ENCODE results near the gene MRPS6.

MRPS6 gene

DNA sequence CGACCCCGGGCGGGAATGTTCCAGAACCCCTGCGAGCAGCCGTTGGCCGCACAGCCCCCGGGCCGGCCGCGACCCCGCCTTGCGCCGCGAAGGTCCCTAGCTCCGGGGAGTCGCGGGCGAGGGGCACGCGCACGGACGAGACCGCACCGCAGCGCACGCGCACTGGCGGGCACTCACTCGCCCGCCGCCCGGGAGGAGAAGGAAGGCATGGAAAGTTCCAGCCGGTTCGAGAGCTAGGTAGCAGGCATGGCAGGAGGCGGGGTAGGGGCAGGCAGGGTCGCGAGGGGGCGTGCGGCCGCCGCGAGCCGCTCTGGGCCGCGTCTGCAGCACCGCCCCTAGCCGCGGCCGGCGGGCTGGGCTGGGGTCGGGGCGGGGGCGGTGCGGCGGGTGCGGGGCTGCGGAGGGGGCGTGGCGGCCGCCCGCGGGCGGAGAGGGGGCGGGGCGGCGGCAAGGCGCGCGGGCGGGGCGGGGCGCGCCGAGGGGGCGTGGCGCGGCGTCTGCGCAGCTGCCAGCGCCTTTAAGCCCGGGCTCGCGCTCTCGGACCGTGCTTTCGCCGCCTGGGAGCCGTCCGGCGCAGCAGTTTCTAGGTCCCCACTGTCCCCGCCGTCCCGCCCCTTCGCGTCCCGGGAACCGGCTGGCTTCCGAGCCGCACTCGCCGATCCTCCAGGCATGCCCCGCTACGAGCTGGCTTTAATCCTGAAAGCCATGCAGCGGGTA, at the start of gene MRPS6, which contains the start of gene SLC5A3:
Gene MRPS6 (plus strand): TSS at position 547 of the 717 bp plus-strand sequence. CDS start 123 bp downstream, at position 670.
Gene SLC5A3 (plus strand): TSS at position 547 of the 717 bp plus-strand sequence. CDS start 21,621 bp downstream, outside the sequence.
- peak; percentile 47 for DNase-seq (ENCODE audit: low read depth, low spot score)

- no peak for DNase-seq (ENCODE audit: low read depth, low spot score)
Measured at GRCh38 chr21:34023691-34024373, 49.5 kb upstream of the MRPS6 start.

DNA sequence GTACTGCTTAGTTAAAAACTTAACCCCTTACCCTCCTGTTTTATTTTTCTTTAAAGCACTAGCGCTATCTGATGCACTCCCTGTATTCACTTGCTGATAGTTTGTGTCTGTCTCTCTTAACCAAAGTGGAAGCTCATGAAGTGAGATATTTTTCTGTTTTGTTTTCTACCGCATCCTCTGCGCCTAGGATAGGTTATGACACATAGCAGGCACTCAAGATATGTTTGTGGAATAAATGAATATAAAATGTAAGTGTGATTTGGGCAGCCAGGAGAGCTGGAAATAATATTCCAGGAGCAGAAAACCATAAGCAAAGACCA, 49.0 kb upstream of the MRPS6 start:
- no peak for DNase-seq (ENCODE audit: low read depth, low spot score)

- no peak for DNase-seq (ENCODE audit: low read depth, low spot score)
Measured at GRCh38 chr21:34027721-34028461, 45.5 kb upstream of the MRPS6 start.

DNA sequence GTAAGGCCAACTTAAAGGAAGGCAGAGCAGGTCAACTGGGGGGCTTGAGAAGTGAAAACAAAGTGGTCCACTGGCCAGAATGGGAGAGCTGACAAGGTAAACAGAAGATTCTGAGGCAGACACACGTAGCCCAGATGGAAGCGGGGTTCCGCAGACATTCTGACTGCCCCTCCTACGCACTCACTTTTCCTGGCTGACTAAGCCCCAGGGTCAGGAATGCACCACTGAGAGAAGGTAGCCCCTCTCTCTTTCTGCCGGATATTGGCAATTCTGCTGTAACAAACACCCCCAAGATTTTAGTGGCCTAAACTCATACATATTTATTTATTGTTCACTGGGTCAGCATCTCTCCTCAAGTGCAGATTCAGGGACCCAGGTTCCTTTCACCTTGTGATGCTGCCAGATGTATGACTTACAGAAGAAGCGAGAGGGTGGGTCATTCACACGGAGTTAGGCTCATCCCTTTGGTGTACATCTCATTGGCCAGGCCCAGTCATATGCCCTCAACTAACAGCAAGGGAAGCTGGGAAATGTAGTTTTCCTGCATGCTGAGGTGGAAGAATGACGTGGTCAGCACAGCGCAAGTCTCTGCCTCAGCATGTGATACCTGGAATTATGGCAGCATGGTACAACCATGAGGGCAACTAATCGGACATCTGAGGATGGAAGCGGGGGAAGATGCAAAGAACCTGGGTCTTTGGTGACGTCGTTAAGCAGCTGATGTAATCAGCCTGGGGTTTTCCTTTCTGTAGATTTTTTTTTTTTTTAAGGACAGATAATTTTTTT, 43.4 kb upstream of the MRPS6 start:
- DNase-seq (ENCODE audit: low read depth, low spot score) = peak; percentile 11

DNA sequence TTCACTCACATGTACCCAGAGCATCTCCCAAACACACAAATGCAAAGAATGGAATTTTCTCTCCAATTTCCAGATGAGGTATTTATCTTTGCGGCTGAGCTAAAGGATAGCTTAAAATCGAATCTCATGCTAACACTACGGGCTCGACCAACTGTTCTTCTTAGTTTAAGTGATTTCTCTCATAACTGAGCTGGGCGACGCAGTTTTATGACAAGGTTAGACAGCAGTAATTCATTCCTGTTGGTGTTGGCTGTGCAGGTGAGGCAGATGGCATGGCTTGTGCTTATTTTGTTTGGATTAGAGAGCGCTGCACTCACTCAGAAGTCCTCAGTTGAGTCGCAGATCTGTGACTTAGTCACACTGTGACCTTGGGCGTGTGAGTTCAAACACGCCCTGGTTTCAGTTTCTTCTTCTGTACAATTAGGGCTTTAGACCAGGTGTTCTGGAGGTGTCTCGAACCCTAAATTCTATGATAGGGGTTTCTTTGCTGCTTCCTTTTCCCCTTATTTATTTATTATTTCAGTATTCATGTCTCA, 41.5 kb upstream of the MRPS6 start:
- no peak for DNase-seq (ENCODE audit: low read depth, low spot score)

DNA sequence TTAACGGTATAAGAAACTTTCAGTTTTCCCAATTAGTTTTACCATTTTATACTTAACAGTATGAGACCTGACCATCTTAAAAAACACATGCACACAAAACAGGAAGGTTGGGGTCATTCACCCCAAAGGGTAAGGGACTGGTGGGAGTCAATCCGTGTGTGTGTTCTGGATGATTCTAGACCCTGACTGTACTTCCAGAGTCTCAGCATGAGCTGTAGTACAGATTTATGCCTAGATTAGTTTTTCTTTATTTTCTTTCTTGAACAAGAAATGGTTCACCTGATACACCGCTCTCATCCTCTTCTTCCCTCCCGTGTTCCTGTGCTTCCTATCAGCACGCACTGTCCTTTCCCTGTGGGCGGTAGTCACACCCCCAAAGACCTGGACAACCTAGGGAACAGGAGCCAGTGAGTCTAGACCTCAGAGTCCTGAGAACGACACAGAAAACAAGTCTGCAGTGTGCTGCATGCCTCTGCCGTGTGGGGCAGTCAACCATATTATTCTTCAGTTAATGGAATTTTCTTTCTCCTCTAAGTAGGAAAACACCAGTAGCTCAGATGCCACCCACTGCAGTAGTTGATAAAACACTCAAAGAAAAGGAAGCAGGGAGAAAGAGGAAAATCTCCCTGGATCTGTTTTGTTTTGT, 38.9 kb upstream of the MRPS6 start:
- DNase-seq (ENCODE audit: low read depth, low spot score) = no peak

- no peak for DNase-seq (ENCODE audit: low read depth, low spot score)
Measured at GRCh38 chr21:34035619-34036354, 37.6 kb upstream of the MRPS6 start.

DNA sequence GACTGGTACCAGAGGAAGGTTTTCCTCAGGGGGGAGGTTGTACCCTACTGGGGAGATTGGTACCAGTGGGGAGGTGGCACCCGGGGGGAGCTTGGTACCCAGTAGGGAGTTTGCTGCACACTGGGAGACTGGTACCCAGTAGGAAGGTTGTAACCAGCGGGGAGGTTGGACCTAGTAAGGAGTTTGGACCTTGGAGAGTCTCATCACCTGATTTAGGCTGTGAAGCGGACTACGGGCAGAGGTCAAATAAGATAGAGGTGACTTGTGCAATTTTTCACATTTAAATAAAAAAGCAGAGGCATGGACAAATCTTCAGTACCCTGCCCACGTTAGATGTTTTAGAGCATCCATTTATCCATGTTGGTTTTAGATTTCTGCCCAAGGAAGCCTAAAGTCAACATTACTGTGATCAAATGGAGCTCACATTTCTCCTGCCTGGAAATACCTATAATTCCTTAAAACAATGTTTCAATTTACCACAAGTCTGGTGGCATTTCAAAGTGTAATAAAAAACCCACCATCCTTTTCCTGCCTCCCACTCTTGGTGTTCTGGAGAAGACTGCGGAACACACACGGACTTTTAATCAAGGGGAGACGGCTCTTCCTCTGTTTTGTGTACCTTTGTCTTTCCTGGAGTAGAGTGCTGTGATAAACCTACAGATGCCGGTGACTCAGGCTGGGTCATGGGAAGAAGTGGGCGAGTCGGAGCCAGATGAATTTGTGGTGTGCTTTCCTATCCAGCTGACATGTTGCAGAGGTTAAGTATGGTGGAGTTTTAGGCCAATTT, 36.2 kb upstream of the MRPS6 start:
- no peak for DNase-seq (ENCODE audit: low read depth, low spot score)

DNA sequence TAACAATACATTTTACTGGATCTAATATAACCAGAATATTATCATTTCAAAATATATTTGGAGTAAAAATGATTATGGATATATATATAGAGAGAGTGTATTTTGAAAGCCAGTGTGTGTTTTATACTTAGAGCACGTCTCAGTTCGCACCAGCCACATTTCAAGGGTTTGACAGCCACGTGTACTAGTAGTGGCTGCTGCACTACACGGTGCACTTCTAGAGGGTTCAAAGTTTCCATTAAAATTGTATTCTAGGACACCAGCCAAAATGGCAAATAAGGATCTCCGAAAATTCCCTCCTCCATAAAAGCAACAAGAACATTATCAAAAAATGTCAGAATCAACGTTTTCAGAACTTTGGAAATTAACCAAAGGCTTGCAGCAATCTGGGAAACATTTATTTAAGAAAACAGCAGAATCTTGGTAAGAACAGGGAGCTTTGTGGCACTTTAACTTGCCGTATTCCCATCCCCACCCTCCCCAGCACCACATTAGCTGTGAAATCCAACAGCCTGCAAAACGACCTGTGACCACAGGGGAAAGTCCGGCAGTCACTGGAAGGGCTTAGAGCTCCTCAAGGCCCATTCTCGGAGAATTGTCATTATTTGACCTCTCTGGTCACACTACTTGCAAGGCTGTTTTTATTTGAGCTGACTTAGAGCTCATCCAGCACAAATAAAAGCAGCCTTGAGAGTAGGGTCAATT, 33.5 kb upstream of the MRPS6 start:
- DNase-seq (ENCODE audit: low read depth, low spot score) = no peak

DNA sequence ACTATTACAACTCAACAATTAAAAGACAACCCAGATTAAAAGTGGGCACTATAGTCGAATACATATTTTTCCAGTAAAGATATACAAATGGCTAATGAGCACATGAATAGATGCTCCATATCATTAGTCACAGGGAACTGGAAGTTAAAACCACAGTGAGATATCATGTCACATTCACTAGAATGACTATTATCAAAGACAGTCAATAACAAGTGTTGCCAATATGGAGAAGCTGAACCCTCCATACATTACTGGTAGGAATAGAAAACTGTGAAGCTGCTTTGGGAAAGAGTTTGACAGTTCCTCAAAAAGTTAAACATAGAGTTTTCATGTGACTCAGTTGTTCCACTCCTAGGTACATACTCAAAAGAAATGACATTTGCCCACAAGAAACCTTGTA, 30.6 kb upstream of the MRPS6 start:
- no peak for DNase-seq (ENCODE audit: low read depth, low spot score)

DNA sequence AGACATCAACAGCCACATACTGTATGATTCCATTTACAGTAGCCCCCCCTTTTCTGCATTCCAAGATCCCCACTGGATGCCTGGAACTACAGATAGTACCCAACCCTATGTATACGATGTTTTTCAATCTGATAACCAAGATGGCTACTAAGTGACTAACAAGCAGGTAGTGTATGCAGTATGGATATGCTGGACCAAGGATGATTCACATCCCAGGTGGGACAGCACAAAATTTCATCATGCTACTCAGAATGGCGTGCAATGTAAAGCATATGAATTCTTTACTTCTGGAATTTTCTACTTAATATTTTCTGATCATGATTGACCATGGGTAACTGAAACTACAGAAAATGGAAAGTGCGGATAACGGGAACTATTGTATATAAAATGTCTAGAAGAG, 30.0 kb upstream of the MRPS6 start:
- DNase-seq (ENCODE audit: low read depth, low spot score) = no peak

DNA sequence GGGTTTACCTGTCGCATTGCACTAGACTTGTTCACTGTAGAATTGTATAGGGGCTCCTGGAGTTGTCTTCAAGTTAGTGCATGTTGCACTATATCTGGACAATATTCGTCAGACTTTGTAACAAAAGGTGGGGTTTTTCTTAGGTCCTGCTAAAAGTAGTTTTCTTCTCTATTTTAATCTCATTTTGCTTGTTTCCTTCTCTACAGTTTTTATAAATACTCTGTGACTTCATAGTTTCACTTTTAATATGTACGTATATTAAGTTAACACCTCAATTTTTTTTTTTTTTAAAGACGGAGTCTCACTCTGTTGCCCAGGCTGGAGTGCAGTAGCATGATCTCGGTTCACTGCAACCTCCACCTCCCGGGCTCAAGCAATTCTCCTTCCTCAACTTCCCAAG, 26.5 kb upstream of the MRPS6 start:
- no peak for DNase-seq (ENCODE audit: low read depth, low spot score)

DNA sequence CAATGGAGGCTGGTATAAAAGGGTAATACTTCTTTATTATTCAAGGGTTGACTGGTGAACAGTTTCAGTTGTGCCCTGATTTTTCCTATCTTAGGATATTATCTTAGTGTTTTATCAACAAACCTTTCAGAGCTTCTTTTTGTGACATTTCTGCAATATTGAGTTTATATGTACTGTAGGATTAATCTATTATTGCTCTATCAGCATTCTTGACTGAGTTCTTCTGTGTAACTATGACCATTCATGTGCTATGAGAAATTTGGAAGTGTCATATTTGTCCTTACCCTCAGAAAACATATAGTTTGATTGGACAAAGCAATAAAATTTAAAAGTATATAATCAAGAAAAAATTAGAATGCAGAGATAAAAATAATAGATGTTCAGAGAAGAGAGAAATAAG, 25.5 kb upstream of the MRPS6 start:
- no peak for DNase-seq (ENCODE audit: low read depth, low spot score)

DNA sequence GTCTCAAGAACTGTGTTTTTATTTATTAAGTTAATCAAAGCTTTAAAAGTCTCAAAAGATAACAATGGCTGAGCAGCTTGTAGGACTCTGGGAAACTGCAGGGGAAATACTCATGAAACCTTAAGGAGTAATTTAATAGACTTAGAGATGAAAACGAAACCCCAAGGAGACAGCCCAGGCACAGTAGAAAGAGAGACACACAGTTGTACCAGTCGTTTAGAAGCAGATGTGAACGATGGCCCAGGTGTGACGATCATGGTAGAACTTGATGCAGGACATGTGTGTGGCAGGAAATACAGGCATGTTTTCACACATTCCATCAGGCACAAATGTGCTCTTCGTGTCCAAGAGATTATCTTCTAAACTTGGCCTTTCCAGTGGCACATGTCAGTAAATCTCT, 21.2 kb upstream of the MRPS6 start:
- no peak for DNase-seq (ENCODE audit: low read depth, low spot score)

GRCh38 chr21:34054259-34054658, 19.1 kb upstream of the MRPS6 start:
- no peak for DNase-seq (ENCODE audit: low read depth, low spot score)

DNA sequence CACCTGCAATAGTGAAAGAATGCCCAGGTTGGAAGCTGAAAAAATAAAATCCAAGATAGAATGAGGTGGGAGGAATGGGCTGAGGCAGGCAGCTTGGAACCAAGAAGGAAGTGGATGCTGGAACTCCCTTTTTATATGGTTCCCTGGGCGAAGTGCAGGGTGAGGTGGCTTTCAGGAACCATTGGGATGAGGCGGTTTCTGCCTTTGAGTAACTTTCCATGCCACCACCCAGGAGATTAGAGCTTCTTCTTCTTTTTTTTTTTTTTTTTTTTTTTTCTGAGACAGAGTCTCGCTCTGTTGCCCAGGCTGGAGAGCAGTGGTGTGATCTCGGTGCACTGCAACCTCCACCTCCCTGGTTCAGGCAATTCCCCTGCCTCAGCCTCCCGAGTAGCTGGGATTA, 17.8 kb upstream of the MRPS6 start:
- DNase-seq (ENCODE audit: low read depth, low spot score) = no peak

- DNase-seq (ENCODE audit: low read depth, low spot score) = no peak
Measured at GRCh38 chr21:34061983-34062382, 11.4 kb upstream of the MRPS6 start.

GRCh38 chr21:34065027-34065426, 8.4 kb upstream of the MRPS6 start:
- DNase-seq (ENCODE audit: low read depth, low spot score) = no peak

All from activated CD4-positive, CD25-positive, alpha-beta regulatory T cell treated with anti-CD3 and anti-CD28 coated beads, Interleukin-2, amount 50 U/mL, for 16 hours (primary cell).